ENCODE measurements around the gene PLXNB2.

The PLXNB2 gene

DNA sequence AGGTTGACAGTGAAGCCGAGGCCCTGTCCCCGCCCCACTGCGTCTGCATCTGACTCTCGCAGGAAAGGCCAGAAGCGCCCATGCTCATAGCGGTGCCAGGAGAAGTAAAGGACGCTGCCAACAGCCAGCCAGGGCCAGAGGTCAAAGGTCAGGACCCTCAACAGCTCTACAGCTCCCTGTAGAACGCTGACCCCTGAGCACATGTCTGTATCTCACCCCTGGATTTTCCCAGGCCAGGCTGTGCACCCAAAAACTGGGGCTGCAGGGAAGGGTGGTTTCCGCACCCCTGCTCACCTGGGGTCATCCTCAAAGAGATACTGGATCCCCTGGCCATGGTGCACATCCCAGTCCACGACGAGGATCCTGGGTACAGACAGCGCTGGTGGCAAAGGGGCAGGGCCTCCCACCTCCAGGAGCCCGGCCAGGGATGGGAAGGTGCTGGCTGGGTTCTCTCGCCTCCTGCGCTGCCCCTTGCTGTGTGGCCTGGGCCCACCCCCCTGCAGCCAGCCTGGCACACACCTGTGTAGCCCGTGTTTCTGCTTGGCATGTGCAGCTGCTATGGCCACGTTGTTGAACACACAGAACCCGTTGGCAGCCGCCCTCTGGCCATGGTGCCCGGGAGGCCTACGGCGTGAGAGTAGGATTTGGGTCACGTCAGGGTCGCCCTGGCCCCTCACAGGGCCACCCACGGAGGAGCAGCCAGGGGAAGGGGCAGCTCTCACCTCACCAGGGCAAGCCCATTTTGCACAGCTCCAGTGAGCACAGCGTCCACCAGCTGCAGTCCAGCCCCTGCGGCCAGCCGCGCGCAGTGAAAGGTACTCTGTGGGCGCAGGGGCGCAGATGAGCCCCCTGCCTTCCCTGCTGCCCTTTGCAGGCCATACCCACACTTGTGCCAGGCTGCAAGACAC, 57.9 kb downstream of the PLXNB2 start:
- DNase-seq = no peak

DNA sequence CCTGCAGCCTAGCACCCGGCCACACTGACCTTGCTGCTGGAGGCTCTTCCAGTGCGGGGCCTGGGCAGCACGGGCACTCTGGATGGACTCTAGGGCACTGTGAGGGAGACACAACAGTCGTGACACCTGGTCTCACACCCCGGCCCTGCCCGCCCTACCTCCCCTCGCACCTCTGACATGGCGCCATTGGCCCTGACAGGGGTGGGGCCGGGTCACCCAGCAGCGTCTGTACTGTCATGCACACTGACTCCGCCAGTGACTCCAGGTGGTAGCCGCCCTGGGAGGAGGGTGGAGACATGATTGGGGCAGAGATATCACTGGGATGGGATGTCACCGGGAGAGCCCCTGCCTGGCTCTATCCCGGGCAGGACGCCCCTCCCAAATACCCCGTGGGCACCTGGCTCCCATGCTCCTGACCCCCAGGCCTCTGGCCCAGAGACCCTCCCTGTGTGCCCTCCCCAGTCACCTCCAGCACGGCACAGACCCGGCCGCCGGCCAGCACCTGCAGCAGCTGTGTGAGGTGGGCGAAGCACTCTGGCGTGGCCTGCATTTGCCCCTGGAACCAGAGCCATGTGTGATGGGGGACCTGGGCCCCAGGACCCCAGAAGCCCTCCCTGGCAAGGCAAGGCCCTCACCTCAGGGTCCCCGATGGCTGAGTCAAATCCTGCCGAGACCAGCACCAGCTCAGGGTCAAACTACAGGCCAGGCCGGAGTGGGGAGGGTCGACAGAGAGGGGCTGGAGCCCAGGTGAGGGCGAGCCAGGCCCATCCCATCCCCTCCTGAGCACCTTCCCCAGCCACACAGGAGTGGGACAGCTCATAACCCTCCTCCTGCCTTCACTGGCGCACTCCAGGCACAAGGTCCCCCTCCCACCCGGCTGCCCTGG, 59.0 kb downstream of the PLXNB2 start:
- DNase-seq = no peak

DNA sequence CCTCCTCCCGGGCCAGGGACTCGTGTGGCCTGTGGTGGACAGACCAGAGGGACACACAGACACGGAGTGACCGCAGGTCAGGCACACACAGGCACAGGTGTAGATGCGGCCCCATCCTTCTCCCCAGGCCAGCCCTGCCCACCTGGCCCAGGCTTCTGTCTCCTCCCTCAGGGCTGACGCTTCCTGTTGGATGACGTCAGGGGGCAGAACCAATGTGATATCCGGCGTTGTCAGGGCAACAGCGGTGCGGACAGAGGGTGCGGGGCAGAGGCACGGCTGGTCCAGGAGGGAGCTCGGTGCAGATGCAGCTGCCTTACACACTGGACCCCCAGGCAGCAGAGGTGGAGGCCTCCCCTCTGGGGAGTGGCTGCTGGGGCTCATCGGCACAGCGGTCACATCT, 59.7 kb downstream of the PLXNB2 start:
- DNase-seq = peak in 1 of 2 donors; percentile 53

DNA sequence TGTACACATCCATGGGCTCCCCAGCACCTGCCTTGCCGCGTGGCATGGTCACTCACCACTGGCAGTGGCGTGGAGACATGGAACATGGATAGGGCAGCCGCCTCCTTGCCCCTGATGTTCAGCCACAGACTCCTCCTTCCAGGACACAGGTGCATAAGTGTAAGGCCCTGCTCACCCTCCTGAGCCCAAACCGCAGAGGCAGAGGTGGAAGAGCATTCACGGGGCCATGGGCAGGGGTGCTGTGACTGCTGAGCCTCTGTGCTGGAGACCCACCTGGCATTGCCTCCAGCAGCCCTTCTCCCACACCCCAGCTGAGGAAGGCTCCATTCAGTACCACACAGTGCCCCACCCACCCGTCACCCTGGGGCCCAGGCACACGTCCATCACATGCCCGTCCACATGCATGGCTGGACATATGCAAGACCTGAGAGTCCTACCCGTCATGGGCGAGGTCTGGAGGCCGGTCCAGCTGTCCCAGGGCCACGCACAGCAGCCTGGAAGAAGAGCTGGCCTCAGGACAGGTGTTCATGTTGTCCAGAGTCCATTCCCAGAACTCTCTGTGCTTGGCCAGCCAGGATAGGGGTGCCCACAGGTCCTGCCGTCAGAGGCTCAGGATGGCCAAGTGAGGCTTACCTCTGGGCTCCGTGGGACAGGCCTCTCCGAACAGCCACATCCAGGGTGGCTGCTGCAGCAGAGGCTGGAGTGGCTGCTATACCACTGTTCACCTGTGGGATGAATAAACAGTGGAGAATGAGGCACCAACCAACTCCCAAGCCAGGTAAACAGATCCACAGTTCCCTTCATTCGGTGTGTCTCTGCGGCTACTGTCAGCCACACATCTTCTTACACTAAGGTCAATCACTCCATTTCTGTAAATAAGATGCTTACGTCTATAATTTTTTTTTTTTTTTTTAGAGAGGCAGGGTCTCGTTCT, 60.9 kb downstream of the PLXNB2 start:
- no peak for DNase-seq

DNA sequence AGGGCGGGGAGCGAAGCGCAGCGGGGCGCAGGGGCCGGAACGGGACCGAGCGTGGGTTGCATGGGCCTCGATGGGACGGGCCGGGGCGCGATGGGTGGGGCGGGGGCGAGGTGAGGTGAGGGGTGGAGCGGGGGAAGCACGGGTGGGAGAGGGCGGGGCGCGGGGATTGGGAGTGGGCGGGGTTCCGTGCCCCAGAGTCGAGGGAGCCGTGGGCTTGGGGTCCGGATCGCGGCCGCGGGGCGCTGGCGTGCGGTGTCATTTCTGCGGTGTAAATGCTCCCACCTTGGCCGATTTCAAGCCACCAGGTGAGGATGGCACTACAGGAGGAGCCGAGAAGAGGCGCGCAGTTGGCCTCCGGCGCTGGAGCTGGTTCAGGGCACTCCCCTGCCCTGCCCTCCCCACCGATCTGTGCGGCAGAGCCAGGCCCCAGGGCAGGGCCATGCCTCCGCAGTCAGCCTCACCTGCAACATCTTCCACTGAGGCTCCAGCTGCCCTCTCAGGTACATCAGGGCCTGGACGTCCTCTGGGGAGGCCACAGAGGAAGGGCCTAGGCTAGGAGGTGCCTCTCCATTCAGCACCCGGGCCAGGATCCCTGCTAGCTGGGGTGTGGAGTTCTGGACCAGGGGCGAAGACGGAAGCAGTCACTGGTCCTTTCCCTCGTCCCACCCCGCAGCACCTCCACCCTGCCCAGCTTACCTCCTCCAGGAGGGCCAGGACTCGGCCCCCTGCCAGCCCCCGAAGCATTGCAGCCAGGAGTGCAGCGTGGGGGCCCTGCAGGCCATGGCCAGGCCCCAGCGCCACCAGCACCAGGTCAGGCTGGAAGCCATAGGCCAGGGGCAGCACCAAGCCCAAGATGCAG, 62.0 kb downstream of the PLXNB2 start:
- DNase-seq = no peak

DNA sequence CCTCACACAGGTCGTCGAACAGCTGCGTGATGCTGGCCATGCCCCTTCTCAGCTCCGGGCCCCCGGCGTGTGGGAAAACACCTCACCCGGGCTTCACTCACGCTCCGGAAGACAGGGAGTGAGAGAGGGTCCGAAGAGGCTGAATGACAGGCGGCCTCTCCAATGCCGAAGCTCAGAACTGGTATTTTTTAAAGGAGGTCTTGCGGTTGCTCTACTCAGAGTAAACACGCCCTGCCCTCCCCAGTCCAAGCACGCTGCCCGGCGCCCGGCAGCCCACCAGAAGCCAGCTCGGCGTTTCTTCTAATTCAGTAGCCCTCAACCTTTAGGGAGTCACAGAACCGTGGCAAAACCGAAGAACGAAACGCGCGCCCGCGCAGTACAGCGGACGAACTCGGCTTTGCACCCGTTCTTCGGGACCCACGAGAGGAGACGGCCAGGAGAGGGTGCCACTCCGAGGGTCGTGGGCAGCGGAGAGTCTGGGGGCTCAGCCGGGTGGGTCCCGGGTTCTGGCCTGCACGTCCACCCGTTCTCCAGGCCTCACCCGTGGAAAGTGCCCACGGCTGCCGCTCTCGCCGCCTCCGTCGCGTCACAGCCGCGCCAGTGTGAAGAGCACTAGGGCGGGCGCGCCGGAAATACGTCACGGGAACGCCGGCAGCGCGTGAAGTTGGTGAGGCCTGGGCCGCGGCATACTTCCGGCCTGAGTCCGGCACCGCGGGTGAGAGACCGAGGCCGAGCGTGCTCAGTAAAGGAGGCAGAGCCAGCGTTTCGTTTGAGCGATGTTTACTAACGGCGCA, 62.8 kb downstream of the PLXNB2 start, which contains the start of gene TUBGCP6:
TUBGCP6 (minus strand) TSS at position 604 of the 794 bp plus-strand sequence; CDS start at position 40, 564 bp downstream.
- DNase-seq = peak; percentile 93 to 95

DNA sequence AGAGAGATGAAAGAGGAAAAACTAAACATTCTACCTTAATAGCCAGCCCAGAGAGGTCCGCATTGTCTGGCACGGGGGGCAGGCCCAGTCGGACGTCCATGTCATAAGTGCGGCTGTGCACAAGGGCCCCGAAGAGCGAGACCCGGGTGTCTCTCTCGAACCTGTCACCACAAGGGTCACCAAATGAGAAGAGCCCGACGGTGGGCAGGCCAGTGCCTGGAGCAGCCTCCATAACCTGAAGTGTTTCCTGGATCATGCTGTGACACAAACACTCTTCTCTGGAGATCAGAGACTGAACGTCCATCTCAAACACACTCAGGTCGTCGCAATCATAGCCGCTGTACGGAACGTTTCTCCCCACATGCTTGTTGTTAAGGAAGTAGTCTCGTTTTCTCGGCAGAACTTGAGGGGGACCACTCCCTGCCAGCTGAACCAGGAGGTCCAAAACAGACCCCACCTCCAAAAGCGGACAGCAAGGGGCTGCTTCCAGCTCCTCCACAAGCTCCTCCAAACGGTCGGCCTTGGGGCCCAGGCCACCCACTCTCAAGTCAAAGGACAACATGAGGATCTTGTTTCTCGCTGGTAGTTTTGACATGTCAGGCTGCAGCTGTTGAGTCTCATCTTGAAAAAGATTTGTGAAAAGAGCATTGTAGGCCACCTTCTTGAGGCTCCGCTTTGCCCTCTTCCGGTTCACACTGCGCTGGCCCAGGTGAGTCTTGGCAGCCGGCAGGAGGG, 63.6 kb downstream of the PLXNB2 start:
- no peak for DNase-seq

DNA sequence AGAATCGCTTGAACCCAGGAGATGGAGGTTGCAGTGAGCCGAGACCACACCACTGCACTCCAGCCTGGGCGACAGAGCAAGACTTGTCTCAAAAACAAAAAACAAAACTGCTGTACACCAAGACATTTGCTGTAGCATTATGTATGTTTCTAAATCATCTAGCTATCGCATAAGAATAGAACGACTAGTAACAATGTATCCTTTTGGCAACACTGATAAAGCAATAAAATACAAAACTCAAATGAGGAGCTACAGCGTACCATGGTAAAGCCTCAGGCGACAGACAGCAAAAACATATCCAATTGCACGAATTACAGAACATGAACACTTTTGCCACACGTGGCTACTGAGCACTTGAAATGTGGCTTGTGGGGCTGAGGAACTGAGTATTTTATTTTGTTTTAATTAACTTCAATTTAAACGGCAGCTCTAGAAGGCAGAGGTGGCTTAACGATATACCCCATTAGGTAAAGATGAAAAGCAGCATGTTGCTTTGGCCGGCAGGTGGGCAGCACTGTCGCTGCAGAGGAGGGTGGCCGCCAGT, 65.0 kb downstream of the PLXNB2 start:
- DNase-seq = no peak

DNA sequence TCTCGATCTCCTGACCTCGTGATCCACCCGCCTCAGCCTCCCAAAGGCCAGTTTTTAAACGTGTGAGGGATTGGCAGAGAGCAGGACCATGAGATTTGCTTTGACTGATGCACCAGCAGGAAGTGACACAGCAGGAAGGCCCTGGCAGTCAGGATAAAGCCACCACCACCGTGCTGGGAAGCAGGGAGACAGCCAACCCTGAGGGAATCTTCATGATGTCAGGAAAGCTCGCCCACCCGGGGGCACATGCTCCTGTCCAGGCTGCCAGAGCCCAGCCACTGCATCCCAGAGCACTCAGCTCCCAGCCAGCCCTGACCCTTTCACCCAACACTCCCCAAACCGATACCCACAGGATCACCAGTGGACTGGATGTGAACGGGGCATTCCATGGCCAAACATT, 68.7 kb downstream of the PLXNB2 start:
- no peak for DNase-seq

DNA sequence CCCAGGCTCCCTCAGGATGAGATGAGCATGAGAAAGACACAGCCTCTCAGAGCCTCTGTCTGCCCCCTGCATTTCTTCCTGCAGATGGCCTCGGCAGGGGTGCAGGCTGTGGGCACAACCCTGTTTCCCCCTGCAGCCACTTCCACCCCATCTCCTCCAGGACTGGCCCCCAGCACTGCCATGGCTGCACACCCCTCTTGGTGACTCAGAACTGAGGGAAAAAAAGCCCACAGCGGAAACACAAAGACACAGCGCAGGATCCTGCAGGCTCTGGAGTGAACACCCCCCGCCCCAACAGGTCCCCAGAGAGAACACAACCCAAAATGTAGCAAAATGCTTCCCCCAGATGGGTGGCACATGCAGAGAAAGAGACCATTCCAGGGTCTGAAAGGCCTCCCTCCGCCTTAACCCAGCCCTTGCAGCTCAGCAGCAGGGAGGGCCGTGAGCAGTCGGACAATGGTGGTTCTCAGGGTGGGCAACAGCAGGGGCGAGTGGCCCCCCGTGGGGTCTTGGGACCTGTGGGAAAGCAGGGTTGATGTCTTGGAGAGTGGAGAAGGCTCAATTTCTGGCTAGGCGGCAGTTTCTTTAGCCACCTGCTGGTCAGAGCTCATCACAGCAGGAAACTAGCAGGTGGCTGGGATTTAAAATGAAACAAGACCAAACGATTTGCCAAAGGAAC, 70.6 kb downstream of the PLXNB2 start:
- no peak for DNase-seq

DNA sequence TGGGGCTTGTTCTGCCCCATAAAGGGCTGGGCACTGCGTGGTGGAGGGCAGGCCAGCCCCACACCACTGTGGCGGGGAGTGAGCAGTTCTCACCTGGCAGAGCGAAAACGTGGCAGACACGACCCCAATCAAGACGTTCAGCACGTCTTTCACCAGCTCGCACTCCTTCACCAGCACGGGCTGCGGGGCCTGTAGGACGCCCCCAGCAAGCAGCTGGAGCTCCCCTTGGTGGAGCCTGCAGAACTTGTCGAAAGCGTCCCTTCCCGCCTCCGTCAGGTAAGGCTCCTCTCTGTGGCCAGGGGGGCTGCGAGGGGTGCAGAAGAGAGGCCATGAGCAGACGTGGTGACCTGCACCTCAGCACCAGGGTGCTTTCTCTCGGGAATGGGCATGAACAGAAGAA, 74.2 kb downstream of the PLXNB2 start:
- no peak for DNase-seq

DNA sequence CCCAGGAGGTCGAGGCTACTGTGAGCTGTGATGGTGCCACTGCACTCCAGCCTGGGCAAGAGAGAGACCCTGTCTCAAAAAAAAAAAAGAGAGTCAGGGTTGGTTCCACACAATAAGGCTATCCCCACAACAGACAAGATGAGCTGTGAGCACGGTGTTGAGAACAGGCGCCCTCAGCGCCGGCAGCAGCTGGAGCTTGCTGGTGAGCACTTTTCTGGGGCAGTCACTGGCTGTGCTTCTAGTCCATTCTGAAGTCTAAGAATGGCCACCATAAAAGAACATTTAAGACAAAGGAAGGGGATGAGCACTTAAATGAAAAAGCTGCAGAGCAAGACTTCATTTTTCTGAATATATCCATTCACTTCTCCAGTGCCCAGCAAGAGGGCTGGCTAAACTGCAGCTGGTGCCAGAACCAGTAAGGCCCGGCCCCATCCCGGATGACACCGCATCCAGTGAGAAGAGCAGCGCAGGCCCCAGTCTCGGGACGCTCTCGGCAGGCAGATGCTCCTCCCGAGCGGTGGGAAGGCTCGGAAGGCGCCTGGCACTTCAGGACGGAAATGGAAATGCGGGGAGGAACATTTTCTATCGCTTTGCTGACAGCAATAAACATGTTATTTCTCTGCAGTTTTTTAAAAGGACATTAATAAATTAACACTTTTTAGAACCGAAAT, 74.8 kb downstream of the PLXNB2 start:
- no peak for DNase-seq

DNA sequence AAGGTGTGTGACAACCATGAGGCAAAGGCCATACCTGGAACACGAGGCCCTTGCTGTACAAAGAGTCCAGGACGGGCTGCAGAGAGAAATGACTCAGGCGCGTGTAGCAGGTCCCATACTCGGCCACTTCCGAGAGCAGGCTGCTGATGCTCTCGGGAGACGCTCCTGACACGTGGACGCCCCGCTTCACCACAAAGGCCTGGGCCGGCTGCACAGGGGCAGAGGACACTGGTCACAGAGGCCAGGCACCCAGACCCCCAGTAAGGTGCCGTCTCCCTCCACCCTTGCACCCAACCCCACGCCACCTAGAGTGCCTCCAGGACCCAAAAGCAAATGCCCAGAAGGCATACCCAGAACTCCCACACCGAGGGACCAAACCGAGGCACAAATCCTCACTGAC, 78.1 kb downstream of the PLXNB2 start:
- DNase-seq = no peak

DNA sequence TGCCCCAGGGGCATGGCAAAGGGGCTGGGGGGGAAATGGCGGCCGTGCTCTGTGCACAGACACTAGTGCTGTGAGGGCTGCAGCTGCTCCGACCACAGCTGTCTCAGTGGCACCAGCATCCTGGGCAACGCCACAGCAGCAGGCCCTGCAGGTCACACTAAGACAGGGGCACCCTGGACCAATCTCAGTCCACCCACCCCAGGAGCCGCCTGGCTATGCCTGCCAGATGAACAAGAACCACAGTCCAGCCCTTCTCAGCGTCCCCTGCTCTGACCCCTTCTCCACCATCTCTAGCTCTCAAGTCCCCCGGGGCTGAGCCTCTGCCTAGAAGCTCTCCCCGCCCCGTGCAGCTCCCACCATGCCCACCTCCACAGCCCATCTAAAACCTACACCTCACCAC, 79.1 kb downstream of the PLXNB2 start:
- DNase-seq = no peak

DNA sequence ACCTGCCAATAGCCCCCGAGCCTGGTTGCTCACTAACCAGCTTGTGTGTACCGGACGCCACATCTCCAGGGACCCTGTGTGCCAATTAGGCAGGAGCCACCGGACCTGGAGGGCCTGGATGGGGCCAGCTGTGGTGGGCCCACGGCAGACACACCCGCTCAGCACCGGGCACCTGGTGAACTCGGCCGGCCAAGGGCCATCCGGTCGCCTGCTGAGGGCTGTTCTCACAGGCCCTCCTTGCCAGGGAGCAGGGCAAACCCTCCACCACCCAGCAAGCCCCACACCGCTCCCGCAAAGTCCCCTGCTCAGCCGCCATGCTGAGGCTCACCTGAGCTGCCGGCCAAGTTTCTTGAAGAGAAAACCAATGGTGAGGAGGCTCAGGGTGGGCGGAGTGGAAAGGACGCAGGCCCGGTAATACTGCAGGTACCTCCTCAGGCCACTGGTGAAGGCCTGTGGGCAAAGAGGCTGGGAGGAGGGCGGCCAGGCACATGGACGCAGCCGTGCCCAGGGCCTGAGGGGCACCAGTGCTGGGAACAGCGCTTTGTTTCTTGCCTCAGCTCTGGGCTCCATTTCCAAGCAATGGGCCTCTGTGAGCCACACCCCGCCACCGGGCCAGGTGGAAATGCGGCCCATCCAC, 79.7 kb downstream of the PLXNB2 start:
- DNase-seq = no peak

DNA sequence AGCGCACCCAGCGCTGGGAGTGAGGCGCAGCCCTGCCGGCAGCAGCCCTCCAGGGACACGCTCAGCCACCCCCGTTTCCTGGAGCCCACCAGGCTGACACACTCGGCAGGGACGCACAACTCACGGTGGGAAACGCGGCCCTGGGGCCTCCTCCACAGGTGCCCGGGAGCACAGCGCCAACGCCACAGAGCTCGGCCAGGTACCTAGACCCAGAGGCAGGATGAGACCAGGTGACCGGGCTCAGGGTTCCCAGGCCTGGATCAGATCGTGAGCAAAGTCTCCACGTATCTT, 80.6 kb downstream of the PLXNB2 start:
- no peak for DNase-seq

DNA sequence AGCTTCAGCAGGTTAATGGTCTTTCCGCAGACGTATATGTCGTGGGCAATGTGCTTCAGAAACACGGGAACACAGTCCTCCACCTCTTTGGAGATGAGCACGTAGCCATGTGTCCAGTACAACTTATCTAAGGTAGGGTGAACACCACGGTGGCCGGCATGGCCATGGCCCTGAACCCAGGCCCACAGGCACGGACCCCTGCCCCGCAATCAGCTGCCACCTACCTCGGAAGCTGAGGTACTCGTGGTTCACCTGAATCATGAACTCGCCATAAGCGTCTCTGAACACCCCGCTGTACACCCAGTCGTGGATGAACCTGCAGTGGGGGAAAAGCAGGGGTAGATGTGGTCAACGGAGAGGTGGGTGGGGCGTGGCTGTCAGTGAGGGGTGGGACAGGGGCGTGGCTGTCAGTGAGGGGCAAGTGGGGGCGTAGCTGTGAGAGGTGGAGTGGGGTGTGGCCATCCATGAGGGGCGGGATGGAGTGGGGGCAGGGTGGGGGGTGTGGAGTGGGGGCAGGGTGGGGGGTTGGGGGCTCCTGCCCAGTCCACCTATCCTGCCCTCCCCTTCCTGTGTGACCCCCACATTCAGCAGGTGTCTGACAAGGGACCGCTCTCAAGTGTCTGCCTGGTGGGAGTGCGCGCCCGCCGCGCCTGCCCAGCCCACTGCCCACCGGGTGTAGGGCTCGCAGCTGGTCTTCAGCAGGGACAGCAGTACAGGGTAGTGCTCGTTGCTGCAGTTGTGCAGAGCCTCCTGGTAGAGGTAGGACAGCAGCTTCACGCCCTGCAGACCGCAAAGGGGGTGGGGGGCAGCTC, 81.2 kb downstream of the PLXNB2 start:
- DNase-seq = no peak
